OCI-LY1 (cell line): ENCODE measurements around the gene RNPS1.

ENCODE experiments used
- CTCF ChIP-seq: fragments of 200-600 bp; sonication (generic), shearing (Covaris generic); IDR thresholded peaks from 2 replicates; pipeline ENCODE4 v1.5.1; 2017; ENCODE audit warnings: mild to moderate bottlenecking, antibody characterized with exemption, low read length, moderate library complexity, mixed read lengths
- EZH2 ChIP-seq: fragments of 200-600 bp; sonication (generic), shearing (Covaris generic); IDR thresholded peaks from 2 replicates; pipeline ENCODE4 v1.8.0; 2017; ENCODE audit warnings: borderline replicate concordance, mixed run types, mild to moderate bottlenecking, antibody characterized with exemption, low read length, moderate library complexity, mixed read lengths

- TF ChIP-seq CTCF (no peak), EZH2 (no peak)
These were observed 5.6 kb upstream of the RNPS1 start for GRCh38 chr16:2273484-2273883.
